HG02678 (cell line): Measurements from ENCODE around the gene PHLDB1.
"Not testable (repeated sequence)": the region's sequence is repeated elsewhere in the genome, so short reads cannot be mapped to it uniquely, and the experiment has no call there.

ENCODE experiments used
- ATAC-seq: cut with Tn5 transposase; IDR thresholded peaks from one replicate; pipeline ENCODE4 v1.9.1; 2021; ENCODE audit warnings: mild to moderate bottlenecking, moderate library complexity; ENCODE audit not compliant: unreplicated experiment

The PHLDB1 gene

DNA sequence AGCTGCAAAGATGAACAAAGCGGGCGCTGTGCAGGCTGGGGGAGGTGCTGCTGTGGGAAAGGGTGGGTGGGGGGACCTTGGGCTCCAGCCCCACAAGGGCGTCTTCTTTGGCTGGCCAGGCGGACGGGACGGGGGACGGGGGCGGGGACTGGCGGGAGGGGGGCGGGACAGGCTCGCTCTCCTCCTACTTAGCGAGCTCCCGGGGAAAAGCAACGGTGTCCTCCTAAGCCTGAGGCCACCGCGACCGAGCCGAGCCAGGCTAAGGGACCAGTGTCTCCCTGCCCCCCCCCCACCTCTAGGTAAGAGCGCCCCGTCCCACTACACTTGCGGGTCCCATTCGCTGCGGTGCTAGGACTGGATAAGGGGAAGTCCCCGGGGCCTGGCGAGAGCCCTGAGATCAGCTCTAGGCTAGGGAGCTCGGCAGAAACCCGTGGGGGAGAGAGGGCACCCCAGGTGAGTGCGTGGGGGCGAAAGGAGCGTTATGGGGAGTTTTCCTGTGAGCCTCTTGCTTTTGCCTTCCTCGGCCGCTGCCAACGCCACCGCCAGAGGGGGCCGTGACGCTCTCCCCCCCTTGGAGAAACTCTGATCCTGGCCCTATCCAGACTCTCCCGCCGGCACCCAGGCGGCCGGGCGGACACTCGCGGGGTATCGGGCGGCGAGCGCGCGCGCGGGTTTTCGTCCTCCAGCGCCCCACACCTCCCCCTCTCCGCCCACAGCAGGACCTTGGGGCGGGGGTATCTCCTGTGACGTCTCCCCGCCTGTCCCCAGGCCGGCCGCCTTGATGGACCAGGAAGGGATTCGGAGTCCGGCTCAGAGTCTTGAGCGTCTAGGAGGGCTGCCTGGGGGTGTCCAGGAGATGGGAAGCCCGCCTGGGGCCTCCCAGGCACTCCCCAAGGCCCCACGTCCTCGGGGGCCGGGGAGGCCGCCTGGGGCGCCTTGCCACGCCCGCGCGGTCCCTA, at the start of gene PHLDB1:
TSS of gene PHLDB1 (plus strand) at position 215 of the 959 bp plus-strand sequence. CDS start 6,222 bp downstream, outside the sequence.
- ATAC-seq, result no peak

DNA sequence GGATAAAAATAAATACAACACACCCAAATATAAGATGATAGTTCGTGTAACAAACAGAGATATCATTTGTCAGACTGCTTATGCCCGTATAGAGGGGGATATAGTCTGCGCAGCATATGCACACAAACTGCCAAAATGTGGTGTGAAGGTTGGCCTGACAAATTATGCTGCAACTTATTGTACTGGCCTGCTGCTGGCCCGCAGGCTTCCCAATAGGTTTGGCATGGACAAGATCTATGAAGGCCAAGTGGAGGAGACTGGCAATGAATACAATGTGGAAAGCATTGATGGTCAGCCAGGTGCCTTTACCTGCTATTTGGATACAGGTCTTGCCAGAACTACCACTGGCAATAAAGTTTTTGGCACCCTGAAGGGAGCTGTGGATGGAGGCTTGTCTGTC, 46.6 kb upstream of the PHLDB1 start:
- ATAC-seq, result no peak

DNA sequence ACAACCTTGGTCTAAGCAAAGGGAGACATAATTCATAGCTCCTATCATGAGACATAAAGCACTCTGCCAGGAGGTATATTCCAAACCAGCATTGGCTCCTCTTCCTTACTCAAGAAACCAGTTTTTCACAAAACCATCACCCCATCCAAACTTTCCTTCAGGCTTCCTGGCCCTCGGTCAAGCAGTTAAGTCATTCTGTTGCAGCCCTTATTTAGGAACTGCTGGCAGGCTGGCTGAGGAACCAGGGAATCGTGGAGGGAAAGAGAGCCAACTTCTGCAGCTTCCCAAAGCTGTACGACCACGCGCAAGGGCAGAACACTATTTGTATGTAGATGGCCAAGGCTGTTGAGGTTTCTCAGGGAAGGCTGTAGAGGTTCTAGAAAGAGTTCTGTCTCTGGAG, 42.4 kb upstream of the PHLDB1 start:
- no peak for ATAC-seq

DNA sequence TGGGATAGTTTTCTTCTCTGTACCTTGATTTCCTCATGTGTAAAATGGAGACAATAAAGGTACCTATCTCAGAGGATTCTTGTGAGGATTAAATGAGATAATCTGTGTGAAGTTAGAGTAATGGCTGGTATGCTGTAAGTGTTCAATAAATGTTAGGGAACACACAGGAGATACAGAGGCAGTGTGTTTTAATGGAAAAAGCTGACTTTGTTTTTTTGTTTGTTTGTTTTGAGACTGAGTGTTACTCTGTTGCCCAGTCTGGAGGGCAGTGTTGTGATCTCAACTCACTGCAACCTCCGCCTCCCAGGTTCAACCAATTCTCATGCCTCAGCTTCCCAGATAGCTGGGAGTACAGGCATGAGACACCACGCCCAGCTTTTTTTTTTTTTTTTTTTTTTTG, 37.7 kb upstream of the PHLDB1 start:
- ATAC-seq, result no peak

DNA sequence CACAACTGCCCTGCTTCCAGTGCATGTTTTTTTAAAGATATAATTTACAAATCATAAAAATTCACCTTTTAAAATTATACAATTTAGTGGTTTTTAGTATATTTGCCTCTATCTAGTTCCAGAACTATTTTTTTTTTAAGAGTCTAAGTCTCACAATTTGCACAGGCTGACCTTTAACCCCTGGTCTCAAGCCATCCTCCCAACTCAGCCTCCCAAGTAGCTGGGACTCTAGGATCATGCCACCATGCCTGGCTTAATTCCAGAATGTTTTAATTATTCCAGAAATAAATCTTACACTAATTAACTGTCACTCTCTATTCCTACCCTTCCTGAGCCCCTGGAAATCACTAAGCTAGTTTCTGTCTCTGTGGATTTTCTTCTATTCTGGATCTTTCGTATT, 36.6 kb upstream of the PHLDB1 start:
- no peak for ATAC-seq

DNA sequence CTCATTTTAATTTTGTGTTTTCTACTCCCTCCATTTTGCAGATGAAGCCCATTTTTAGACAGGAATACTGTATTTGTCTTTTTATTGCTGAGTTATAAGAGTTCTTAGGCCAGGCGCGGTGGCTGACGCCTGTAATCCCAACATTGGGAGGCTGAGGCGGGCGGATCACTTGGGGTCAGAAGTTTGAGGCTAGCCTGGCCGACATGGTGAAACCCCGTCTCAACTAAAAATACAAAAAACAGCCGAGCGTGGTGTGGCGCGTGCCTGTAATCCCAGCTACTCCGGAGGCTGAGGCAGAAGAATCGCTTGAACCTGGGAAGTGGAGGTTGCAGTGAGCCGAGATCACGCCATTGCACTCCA, 35.7 kb upstream of the PHLDB1 start:
- not testable (repeated sequence) for ATAC-seq

DNA sequence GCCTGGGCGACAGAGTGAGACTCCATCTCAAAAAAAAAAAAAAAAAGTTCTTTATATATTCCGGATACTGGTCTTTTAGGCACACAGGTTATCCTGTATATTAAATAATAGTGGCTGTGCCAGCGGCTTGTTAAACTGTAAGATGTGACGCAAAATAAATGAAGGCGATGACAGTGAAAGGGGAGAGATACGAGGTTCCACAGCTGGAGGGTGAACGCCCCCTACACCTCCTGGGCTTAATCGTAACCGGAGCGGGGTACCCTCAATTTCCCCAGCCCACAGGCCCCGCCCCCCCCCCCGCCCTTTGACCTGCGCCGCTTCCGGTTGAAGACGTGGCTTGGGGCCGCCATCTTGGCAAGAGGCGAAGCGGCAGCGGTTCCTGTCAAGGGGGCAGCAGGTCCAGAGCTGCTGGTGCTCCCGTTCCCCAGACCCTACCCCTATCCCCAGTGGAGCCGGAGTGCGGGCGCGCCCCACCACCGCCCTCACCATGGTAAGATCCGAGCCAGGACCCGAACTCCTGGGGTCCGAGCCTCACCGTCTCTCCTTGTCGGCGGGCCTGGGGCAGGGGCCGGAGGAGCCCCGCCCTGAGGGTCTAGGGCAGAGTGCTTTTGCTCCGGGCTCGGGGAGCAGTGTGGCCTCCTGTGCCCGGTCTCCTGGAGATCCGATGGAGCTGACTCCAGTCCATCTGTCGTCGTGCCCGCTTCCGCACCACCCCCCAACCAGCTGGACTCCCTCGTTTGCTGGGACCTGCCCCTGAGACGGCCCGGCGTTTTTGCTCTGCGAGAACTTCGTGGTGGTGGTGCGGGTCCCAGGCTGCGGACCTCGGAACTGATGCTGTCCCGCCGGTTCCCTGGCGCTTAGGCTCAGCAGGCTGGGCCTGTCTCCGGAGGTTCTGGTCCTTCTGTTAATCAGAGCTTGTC, 35.1 kb upstream of the PHLDB1 start, which contains the start of gene ARCN1:
TSS of gene ARCN1 (plus strand) at position 349 of the 920 bp plus-strand sequence. CDS start at position 488, 139 bp downstream.
- peak; percentile 69 for ATAC-seq

DNA sequence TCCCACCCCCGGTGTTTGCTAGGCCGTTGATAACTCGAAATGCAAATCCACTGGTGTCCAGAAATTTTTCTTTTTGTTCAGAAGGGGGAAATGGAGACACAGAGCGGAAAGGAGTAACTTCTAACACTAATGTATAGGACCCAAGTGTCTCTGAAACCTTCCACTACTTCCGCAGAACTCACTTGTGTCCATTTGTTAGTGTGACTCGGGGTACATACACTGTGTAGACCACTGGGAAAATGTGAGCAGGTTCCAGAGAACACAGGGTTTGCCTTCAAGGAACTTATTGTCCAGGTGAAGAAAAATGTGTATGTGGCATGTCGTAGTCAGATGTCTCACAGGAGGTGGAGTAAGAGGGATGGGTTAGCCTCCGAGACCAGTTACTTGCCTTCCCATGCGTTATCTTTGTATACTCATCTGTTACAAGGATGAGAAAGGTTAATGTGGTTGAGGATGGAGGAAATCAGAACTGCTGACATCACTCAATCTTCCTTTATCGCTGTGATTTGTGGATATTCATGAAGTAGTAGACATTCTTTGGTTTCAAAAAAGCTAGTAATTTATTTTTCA, 34.3 kb upstream of the PHLDB1 start:
- peak; percentile 25 for ATAC-seq

DNA sequence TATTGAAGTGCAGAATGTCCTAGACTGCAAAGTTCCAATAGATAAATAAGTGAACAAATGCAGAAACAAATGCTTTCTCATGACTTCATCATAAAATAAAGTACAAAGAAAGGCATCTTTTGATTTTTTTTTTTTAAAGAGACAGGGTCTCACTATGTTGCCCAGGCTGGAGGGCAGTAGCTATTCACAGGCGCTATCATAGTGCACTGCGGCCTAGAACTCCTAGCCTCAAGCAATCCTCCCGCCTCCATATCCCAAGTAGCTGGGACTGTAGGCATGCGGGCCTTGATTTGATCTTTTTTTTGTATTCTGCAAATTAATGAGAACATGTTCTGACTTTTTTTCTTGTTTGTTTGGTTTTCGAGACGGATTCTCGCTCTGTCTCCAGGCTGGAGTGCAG, 32.8 kb upstream of the PHLDB1 start:
- ATAC-seq, result no peak

DNA sequence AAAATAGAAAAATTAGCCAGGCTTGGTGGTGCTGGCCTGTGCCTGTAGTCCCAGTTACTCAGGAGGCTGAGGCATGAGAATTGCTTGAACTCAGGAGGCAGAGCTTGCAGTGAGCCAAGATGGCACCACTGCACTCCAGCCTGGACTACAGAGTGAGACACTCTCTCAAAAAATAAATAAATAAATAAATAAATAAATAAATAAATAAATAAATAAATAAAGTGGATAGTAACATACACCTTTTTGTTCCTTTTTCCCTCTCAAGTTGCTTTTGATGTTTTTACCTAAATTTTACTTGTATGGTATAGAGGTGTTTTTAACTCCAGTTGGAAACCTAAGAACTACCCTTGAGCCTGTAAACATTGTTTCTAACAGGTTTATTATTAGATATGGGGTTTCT, 29.4 kb upstream of the PHLDB1 start:
- not testable (repeated sequence) for ATAC-seq

DNA sequence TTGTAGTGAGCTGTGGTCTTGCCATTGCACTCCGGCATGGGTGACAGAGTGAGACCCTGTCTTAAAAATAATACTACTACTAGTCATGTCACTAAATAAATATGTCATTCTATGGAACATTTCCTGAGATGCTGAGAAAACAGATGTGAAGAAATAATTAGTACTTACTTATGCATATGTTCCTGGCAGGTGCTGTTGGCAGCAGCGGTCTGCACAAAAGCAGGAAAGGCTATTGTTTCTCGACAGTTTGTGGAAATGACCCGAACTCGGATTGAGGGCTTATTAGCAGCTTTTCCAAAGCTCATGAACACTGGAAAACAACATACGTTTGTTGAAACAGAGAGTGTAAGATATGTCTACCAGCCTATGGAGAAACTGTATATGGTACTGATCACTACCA, 26.4 kb upstream of the PHLDB1 start:
- ATAC-seq, result no peak

DNA sequence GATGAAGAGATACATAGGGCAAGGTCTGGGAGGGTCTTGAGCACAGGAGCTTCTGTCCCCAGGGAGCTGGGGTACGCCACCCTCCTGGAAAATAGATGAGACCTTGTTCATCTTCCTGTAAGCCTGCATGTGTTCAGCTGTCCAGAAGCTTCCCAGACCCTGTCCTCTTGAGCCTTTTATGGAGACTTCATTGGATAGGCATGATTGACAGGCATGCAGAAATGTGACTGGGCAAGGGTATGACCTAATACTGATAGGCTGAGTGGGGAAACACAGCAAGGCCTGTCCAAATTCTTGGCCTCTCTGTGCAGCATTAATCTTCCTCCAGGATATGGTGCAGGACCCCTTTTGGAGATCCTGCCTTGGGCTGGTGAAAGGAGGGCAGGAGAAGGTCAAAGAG, 19.5 kb upstream of the PHLDB1 start:
- no peak for ATAC-seq

DNA sequence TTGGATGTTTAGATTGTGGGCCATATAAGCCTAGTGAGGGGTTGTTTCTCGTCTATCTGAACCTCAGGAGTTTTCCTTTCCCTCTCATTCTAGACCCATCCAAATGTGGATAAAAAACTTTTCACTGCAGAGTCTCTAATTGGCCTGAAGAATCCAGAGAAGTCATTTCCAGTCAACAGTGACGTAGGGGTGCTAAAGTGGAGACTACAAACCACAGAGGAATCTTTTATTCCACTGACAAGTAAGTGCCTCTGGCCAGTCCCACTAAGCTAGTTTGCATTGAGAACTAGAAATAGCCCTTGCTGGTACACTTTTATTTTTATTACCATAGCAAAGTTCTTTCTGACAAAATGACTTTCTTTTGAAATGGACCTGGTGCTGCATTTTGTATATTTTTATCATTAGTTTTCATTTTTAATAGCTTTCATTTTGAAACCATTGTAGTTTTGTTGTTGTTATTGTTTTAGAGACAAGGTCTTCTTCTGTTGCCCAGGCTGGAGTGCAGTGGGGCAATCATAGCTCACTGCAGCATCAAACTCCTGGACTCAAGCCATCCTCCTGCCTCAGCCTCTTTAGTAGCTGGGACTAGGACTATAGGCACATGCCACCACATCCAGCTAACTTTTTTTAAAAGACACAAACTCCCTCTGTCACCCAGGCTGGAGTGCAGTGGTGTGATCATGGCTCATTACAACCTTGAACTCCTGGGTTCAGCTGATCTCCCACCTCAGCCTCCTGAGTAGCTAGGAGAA, 14.6 kb upstream of the PHLDB1 start:
- no peak for ATAC-seq

DNA sequence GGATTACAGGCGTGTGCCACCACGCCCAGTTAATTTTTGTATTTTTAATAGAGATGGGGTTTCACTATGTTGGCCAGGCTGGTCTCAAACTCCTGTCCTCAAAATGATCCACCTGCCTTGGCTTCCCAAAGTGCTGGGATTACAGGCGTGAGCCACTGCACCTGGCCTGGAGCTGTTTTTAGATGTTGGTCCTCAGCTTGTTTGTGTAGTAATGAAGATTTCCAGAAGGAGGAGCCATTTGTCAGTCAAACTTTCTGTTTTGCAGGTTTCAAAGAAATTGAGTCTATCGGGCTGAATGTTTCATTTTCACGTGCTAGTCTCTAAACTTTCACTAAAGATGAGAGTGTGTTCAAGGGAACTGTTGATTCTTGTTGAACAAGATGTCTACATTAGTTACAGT, 12.4 kb upstream of the PHLDB1 start:
- ATAC-seq, result not testable (repeated sequence)

DNA sequence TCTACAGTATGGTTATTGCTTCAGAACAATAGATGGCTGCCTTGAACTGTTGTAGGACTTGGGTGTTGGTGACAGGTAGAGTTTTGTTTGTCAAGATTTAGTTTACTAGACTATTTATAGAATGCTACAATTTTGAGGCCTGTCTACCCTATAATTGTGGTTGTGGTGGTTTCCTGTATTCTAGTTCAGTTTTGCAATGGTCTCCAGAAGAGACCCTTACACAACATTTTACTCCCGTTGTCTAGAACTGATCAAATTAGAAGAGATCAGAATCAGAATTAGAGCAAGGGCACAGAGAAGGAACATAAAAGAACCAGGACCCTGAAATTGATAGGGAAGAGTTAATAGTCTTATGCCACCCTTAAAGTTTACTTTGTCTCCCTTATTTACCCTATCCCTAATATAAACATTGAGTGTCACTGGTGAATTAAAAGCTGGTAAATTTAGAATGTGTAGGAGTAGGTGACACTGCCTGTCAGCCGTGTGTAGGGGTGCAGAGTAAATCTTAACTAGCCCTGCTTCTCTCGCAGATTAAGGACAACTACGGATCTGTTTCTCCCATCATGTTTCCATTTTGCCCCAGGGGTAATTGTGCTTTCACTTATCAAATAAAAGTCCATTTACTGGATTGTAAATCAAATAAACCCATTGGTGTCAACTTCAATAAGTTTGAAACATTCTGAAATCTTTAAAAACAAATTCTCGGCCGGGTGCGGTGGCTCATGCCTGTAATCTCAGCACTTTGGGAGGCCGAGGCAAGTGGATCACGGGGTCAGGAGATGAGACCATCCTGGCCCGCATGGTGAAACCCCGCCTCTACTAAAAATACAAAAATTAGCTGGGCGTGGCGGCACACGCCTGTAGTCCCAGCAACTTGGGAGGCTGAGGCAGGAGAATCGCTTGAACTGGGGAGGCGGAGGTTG, 10.9 kb upstream of the PHLDB1 start:
- no peak for ATAC-seq

DNA sequence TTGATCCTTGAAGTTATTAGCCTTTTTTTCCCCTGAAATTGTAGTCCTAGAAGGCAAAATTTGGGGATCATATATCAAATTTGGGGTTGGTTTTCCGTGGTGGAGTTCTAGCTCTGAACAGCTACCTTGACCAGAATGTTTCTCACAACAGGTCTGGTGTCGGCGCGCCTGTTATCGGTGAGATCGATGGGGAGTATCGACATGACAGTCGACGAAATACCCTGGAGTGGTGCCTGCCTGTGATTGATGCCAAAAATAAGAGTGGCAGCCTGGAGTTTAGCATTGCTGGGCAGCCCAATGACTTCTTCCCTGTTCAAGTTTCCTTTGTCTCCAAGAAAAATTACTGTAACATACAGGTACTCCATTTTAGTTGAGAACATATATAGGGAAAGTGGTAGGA, 9.9 kb upstream of the PHLDB1 start:
- no peak for ATAC-seq

DNA sequence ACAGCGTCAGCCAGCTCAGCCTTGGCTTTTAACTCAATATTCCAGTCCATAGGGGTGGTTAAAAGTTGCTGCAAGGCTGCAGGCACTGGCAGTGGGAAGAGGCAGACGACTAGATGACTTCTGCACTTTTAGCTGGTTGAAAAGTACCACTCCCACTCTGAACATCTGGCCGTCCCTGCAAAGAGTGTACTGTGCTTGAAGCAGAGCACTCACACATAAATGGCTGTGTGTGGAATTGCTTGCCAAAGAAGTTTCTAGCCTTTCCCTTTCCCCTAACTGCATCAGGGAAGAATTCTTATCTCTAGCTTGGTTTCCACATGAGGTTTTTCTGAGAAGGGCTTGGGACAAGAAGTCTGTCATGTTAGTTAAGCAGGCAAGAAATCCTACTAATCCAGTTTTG, 5.1 kb upstream of the PHLDB1 start:
- no peak for ATAC-seq

DNA sequence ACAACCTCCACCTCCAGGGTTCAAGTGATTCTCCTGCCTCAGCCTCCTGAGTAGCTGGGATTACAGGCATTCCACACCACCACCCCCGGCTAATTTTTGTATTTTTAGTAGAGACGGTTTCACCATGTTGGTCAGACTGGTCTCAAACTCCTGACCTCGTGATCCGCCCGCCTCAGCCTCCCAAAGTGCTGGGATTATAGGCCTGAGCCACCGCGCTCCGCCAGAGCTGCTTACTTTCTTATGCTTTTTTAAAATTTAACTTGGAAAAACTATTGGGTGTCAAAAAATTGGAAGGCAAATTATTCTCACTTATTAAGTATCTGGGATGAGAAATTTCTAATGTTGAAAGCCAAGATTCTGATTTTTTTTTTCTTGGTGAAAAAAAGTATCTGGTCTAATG, 3.7 kb upstream of the PHLDB1 start:
- not testable (repeated sequence) for ATAC-seq

DNA sequence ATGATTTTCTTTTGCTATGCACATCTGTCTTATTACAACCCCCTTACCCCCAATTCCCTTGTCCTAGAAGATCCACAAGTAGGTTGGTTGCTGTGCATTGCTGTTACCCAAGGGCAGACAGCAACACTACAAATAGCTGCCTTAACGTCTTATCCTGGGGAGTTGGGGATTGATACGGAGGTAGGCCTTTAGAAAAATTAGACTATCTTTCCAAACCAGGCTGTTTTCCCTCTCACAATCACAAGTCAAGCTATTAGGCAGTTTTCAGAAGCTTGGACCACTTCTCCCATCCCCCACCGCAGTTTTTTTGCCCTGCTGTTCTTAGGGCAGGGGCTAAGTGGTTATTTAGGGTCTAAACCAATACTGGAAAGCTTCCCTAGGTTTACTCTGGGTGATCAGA, 2.8 kb upstream of the PHLDB1 start:
- ATAC-seq, result no peak
